ENCODE measurements around the gene FRY. TPM values are rescaled to one million over a fixed set of nuclear protein-coding genes. Genes with fewer than 3 reads are reported as not detected.

The FRY gene
- total RNA-seq, 2 donors from 2014 or later, result 122 to 165 TPM

GRCh38 chr13:32224916-32225315 is 193.3 kb downstream of the FRY start:
- TF ChIP-seq CTCF (IDR thresholded peaks at IDR 0.05), result no peak
- Histone ChIP-seq H3K4me1 (ENCODE audit: control insufficient read depth in 1 of 2, low read depth in 2 of 2) (peaks cover 0 to 8% of the 10 kb centered on the region in 2 donors), H3K9me3 (no peaks in the 10 kb centered on the region), H3K27ac (peak overlapping the region; percentile 4 to 25), H3K27me3 (replicated peaks; ENCODE audit: insufficient read depth) (no peaks in the 10 kb centered on the region), H3K4me3 (no peak overlapping the region), H3K36me3 (peaks cover 4% of the 10 kb centered on the region)
- ATAC-seq (ENCODE audit: insufficient number of reproducible peaks, low FRiP score, low read depth), result no peak
- no peak for DNase-seq (ENCODE audit: low spot score)

GRCh38 chr13:32225481-32225931 is 193.9 kb downstream of the FRY start:
- Histone ChIP-seq H3K4me1 (ENCODE audit: control insufficient read depth in 1 of 2, low read depth in 2 of 2) (peaks cover 0 to 8% of the 10 kb centered on the region in 2 donors), H3K27me3 (replicated peaks; ENCODE audit: insufficient read depth) (no peaks in the 10 kb centered on the region), H3K27ac (peak overlapping the region; percentile 4 to 25), H3K4me3 (no peak overlapping the region), H3K9me3 (no peaks in the 10 kb centered on the region), H3K36me3 (peaks cover 4% of the 10 kb centered on the region)
- DNase-seq (ENCODE audit: low spot score) (no peak), ATAC-seq (ENCODE audit: insufficient number of reproducible peaks, low FRiP score, low read depth) (no peak)
- TF ChIP-seq CTCF (IDR thresholded peaks at IDR 0.05), result no peak

GRCh38 chr13:32228330-32229041 is 196.9 kb downstream of the FRY start:
- no peak for TF ChIP-seq CTCF (IDR thresholded peaks at IDR 0.05)
- no peak for ATAC-seq (ENCODE audit: insufficient number of reproducible peaks, low FRiP score, low read depth)
- Histone ChIP-seq H3K4me1 (ENCODE audit: control insufficient read depth in 1 of 2, low read depth in 2 of 2) (peaks cover 0 to 8% of the 10 kb centered on the region in 2 donors), H3K27ac (no peak overlapping the region), H3K9me3 (no peaks in the 10 kb centered on the region), H3K36me3 (no peaks in the 10 kb centered on the region), H3K27me3 (replicated peaks; ENCODE audit: insufficient read depth) (no peaks in the 10 kb centered on the region), H3K4me3 (no peak overlapping the region)
- no peak for DNase-seq (ENCODE audit: low spot score)

GRCh38 chr13:32229443-32229842 is 197.9 kb downstream of the FRY start:
- H3K27ac ChIP-seq, result no peak overlapping the region
- no peak for DNase-seq (ENCODE audit: low spot score)
- no peak overlapping the region for H3K4me3 ChIP-seq
- H3K27me3 ChIP-seq (replicated peaks; ENCODE audit: insufficient read depth), result no peaks in the 10 kb centered on the region
- ATAC-seq (ENCODE audit: insufficient number of reproducible peaks, low FRiP score, low read depth), result no peak
- H3K4me1 ChIP-seq (ENCODE audit: control insufficient read depth in 1 of 2, low read depth in 2 of 2), result peaks cover 0 to 8% of the 10 kb centered on the region in 2 donors
- H3K36me3 ChIP-seq, result no peaks in the 10 kb centered on the region
- TF ChIP-seq CTCF (IDR thresholded peaks at IDR 0.05), result no peak
- H3K9me3 ChIP-seq, result no peaks in the 10 kb centered on the region

GRCh38 chr13:32232263-32232662 is 200.7 kb downstream of the FRY start:
- TF ChIP-seq CTCF (IDR thresholded peaks at IDR 0.05), result no peak
- no peaks in the 10 kb centered on the region for H3K9me3 ChIP-seq
- DNase-seq (ENCODE audit: low spot score), result no peak
- H3K4me1 ChIP-seq (ENCODE audit: control insufficient read depth in 1 of 2, low read depth in 2 of 2), result no peaks in the 10 kb centered on the region
- peaks cover 11% of the 10 kb centered on the region for H3K36me3 ChIP-seq
- no peak overlapping the region for H3K4me3 ChIP-seq
- no peaks in the 10 kb centered on the region for H3K27me3 ChIP-seq (replicated peaks; ENCODE audit: insufficient read depth)
- H3K27ac ChIP-seq, result no peak overlapping the region
- ATAC-seq (ENCODE audit: insufficient number of reproducible peaks, low FRiP score, low read depth), result no peak
